ENCODE data around the gene BCKDK.

DNA sequence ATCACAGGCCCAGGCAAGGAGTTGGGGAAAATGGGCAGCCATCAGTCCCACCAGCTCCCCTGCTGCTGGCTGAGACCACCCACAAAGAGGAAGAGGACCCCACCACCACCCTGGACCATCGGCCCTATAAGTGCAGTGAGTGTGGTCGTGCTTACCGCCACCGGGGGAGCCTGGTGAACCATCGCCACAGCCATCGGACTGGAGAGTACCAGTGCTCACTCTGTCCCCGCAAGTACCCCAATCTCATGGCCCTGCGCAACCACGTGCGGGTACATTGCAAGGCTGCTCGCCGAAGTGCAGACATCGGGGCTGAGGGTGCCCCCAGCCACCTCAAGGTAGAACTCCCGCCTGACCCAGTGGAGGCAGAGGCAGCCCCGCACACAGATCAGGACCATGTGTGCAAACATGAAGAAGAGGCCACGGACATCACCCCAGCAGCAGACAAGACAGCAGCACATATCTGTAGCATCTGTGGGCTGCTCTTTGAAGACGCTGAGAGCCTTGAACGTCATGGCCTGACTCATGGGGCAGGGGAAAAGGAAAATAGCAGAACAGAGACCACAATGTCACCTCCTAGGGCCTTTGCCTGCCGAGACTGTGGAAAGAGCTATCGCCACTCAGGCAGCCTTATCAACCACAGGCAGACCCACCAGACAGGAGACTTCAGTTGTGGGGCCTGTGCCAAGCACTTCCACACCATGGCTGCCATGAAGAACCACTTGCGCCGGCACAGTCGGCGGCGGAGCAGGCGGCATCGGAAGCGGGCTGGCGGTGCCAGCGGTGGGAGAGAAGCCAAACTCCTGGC lies 30.4 kb upstream of the BCKDK start:
- TF ChIP-seq POLR2A (IDR thresholded peaks at IDR 0.05; ENCODE audit: low read depth) (no peak), CTCF (IDR thresholded peaks at IDR 0.05) (no peak), EP300 (IDR thresholded peaks at IDR 0.05) (no peak), POLR2AphosphoS5 (IDR thresholded peaks at IDR 0.05) (no peak)

All from esophagus muscularis mucosa (tissue), 4 donors.